Loucy (cell line): ENCODE measurements around the gene USP33.

Experiments
- CTCF ChIP-seq: fragments of 200-600 bp; sonication (generic); conservative IDR thresholded peaks from 2 replicates; pipeline ENCODE4 v1.5.1; 2014; ENCODE audit warnings: mild to moderate bottlenecking, antibody characterized with exemption, low read length
- EZH2phosphoT487 ChIP-seq: fragments of 200-600 bp; IDR thresholded peaks from 2 replicates; pipeline ENCODE4 v1.6.1; 2018; ENCODE audit warnings: antibody characterized with exemption, mild to moderate bottlenecking, moderate library complexity, borderline replicate concordance

GRCh38 chr1:77757066-77757584 is 2.5 kb downstream of the USP33 start:
- TF ChIP-seq CTCF (no peak), EZH2phosphoT487 (no peak)
